AG09319 (cell line): Measurements from ENCODE around the gene MAFF.

Experiments used
- DNase-seq: peaks from one replicate; pipeline ENCODE4 v3.0.0-alpha.2; 2010; ENCODE audit warnings: low read depth; ENCODE audit errors: extremely low read depth
- TF ChIP-seq, protein P1 (sequence below): IDR thresholded peaks from 2 replicates; pipeline ENCODE4 v1.5.1; 2011; ENCODE audit warnings: low read depth, mild to moderate bottlenecking, inconsistent platforms, low read length, moderate library complexity

The MAFF gene

GRCh38 chr22:38181453-38182200, 20.2 kb upstream of the MAFF start, which contains the start of gene PLA2G6:
TSS of gene PLA2G6 (minus strand) at chr22:38181830. CDS start at chr22:38169426, 12,404 bp downstream.
- TF ChIP-seq, protein P1, sequence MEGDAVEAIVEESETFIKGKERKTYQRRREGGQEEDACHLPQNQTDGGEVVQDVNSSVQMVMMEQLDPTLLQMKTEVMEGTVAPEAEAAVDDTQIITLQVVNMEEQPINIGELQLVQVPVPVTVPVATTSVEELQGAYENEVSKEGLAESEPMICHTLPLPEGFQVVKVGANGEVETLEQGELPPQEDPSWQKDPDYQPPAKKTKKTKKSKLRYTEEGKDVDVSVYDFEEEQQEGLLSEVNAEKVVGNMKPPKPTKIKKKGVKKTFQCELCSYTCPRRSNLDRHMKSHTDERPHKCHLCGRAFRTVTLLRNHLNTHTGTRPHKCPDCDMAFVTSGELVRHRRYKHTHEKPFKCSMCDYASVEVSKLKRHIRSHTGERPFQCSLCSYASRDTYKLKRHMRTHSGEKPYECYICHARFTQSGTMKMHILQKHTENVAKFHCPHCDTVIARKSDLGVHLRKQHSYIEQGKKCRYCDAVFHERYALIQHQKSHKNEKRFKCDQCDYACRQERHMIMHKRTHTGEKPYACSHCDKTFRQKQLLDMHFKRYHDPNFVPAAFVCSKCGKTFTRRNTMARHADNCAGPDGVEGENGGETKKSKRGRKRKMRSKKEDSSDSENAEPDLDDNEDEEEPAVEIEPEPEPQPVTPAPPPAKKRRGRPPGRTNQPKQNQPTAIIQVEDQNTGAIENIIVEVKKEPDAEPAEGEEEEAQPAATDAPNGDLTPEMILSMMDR, result no peak

GRCh38 chr22:38184788-38185187, 17.0 kb upstream of the MAFF start:
- DNase-seq, result no peak
- TF ChIP-seq, protein P1, result no peak

More at GRCh38 chr22:38181453-38182200, 20.2 kb upstream of the MAFF start, which contains the start of gene PLA2G6:
- peak; percentile 98 for DNase-seq

- TF ChIP-seq, protein P1, result no peak
- DNase-seq, result no peak
These were observed 15.4 kb upstream of the MAFF start for GRCh38 chr22:38186429-38186828.

DNA sequence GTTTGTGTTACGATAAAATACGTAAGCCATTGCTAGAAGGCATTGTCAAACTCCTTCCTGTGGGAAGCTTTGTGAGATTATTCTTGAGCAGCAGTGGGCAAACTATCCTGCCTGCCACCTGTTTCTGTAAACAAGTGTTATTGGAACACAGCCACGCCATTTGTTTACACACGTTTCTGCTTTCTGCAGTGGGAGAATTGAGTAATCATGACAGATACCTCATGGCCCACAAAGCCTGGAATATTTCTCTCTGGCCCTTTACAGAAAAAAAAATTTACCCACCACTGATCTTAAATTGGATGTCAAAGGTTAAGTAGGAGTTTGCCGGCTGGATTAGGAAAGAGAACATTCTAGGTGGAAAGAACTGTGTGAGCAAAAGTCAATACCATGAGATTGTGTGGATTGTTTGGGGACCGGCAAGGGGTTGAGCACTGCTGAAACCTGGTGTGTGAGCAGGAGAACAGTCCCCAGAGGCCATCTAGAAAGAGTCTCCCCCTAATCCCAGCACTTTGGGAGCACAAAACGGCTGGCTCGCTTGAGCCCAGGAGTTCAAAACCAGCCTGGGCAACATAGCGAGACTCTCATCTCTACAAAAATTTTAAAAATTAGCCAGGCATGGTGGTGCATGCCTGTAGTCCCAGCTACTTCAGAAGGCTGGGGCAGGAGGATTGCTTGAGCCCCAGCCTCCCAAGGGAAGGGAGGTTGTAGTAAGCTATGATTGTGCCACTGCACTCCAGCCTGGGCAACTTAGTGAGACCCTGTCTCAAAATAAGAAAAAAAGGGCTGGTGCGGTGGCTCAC, 14.2 kb upstream of the MAFF start:
- DNase-seq, result no peak
- TF ChIP-seq, protein P1, result no peak

- DNase-seq, result no peak
- TF ChIP-seq, protein P1, result no peak
These were observed 12.7 kb upstream of the MAFF start for GRCh38 chr22:38189104-38189503.

- no peak for DNase-seq
- TF ChIP-seq, protein P1, result no peak
These were observed 11.2 kb upstream of the MAFF start for GRCh38 chr22:38190581-38190980.

GRCh38 chr22:38191055-38191454, 10.7 kb upstream of the MAFF start:
- TF ChIP-seq, protein P1, result no peak
- DNase-seq, result no peak
